H1 (cell line): ENCODE results near the gene CCDC28B. TPM values are rescaled to one million over a fixed set of nuclear protein-coding genes. Genes with fewer than 3 reads are reported as not detected.

Experiments used
- BCL11A ChIP-seq, 2 experiments: IDR thresholded peaks; one replicate each; pipeline ENCODE4 v1.6.1; 2011; ENCODE audit warnings: low read depth in 2 of 2, low read length in 2 of 2, mild to moderate bottlenecking in 2 of 2
- CTBP2 ChIP-seq: IDR thresholded peaks from 2 replicates; pipeline ENCODE4 v1.7.0; 2011; ENCODE audit warnings: borderline replicate concordance, mild to moderate bottlenecking, moderate library complexity, mixed read lengths, low read length; ENCODE audit not compliant: insufficient read depth, insufficient read length
- GABPA ChIP-seq: IDR thresholded peaks from 2 replicates; pipeline ENCODE4 v1.6.1; 2011; ENCODE audit warnings: mild to moderate bottlenecking, low read length, moderate library complexity, borderline replicate concordance; ENCODE audit not compliant: insufficient read depth
- HDAC2 ChIP-seq, 2 experiments: fragments of 300-600 bp in 1 of 2; sonication (generic) in 1 of 2; IDR thresholded peaks; 2 replicates each; pipeline ENCODE4 v1.6.1; 2011 to 2012; ENCODE audit warnings: low read depth in 2 of 2, low read length in 2 of 2, mild to moderate bottlenecking in 2 of 2, moderate library complexity in 2 of 2, borderline replicate concordance in 1 of 2, inconsistent platforms in 1 of 2
- KDM1A ChIP-seq: fragments of 200-600, 300-600 bp; sonication (generic); IDR thresholded peaks from 2 replicates; pipeline ENCODE4 v1.7.1; 2016; ENCODE audit warnings: mild to moderate bottlenecking, low read length, borderline replicate concordance
- TAF1 ChIP-seq: IDR thresholded peaks from 2 replicates; pipeline ENCODE4 v1.6.1; 2011; ENCODE audit warnings: mild to moderate bottlenecking, low read depth, low read length
- polyA plus RNA-seq, 7 experiments: library from polyadenylated mRNA; depleted of rRNA in 3 of 7; stranded (reverse) in 5 of 7; unstranded in 2 of 7; fragments of >200 nt in 5 of 7; fragments of 200-250 nt in 2 of 7; gene quantifications; 1 replicate in 5 of 7; 2 replicates in 1 of 7; 4 replicates in 1 of 7; pipeline versions ENCODE4 v1.2.1 to v1.2.3, GENCODE V29; 2011 to 2013; ENCODE audit warnings: missing spikeins in 2 of 7, mixed read lengths in 2 of 7
- total RNA-seq: library from RNA; stranded (reverse); fragmentation: NEBNext Ultra II Directional; extraction: Animal tissue kit (Norgen Biotek cat#: 25700); gene quantifications from 2 replicates; pipeline ENCODE4 v1.2.1, GENCODE V29; 2021

The CCDC28B gene
- total and polyA plus RNA-seq, 2 of the 8 experiments (the other 6 are each of a cell fraction or from before 2014, with no cell fraction given): 16.7 to 17.1 TPM

DNA sequence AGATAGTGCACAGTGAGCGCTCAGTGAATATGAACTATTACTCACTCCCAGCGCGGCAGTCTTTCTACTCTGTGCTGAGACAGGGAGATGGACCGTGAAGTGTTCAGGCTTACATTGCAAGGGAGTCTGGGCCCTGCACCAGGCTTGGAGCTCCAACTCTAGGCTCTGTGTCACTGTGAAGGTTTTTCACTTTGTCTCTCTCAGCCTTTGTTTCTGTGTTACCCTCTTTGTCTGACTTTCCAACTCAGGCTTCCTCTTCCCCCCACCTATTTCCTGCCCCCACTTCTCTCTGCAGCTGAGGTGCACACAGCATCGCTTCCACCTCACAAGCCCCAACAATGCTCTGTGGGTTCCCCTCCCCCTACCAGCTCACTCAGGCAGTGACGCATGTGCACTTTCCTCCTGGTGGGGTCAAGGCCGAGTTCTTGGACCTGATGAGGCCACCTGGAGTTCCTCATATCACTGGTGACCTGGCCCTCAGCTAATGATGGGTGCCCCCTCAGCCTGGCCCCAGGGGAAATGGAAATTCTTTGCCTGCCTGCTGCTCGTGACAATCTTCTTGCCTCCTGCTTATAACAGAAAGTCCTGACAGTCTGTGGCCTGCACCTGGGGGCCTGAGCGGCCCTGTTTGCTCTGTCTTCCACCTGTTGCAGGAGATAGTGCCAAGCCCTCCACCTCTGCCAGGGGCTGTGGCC, 49.6 kb downstream of the CCDC28B start (continued):
- TF ChIP-seq TAF1 (no peak), HDAC2 (IDR thresholded peaks at IDR 0.05; ENCODE audit: borderline replicate concordance in 1 of 2, low read depth in 2 of 2, low read length in 2 of 2) (no peak), BCL11A (IDR thresholded peaks at IDR 0.05; ENCODE audit: low read depth in 2 of 2, low read length in 2 of 2) (no peak), KDM1A (no peak), GABPA (no peak), CTBP2 (no peak)
